Transverse colon (tissue), 4 donors: Measurements from ENCODE around the gene ZBTB4. TPM values are rescaled to one million over a fixed set of nuclear protein-coding genes. Genes with fewer than 3 reads are reported as not detected.

Source experiments
- DNase-seq: peaks from one replicate; pipeline ENCODE4 v3.0.0-alpha.2; 2019
- H3K27ac ChIP-seq, 4 donors: fragments of 200-600 bp; sonication (generic); 2 replicates each; pipeline ENCODE4 v1.5.1; 2016 to 2018; ENCODE audit warnings: inconsistent platforms in 4 of 4
- H3K27me3 ChIP-seq: fragments of 200-600 bp; sonication (generic); 2 replicates; pipeline ENCODE4 v1.5.1; 2017; ENCODE audit warnings: inconsistent platforms
- H3K36me3 ChIP-seq, 4 donors: fragments of 200-600 bp; sonication (generic); 2 replicates each; pipeline ENCODE4 v1.5.1; 2017 to 2019; ENCODE audit warnings: inconsistent platforms in 4 of 4
- H3K4me1 ChIP-seq, 4 donors: fragments of 200-600 bp; sonication (generic); 2 replicates each; pipeline ENCODE4 v1.5.1; 2017 to 2020; ENCODE audit warnings: inconsistent platforms in 4 of 4
- H3K4me3 ChIP-seq, 4 donors: fragments of 200-600 bp; sonication (generic); 1 replicate in 1 of 4; 2 replicates in 3 of 4; pipeline versions ENCODE4 v1.5.1 to v1.6.1; 2017 to 2019; ENCODE audit warnings: inconsistent platforms in 4 of 4
- H3K9me3 ChIP-seq, 2 donors: fragments of 200-600 bp; sonication (generic); 2 replicates each; pipeline ENCODE4 v1.5.1; 2017 to 2019; ENCODE audit warnings: inconsistent platforms in 2 of 2
- CTCF ChIP-seq, 5 experiments: fragments of 200-600 bp in 3 of 5; fragments of 450-650 bp in 2 of 5; sonication (generic) in 3 of 5; IDR thresholded peaks; 1 replicate in 2 of 5; 2 replicates in 3 of 5; pipeline ENCODE4 v1.5.1; 2016 to 2017; ENCODE audit warnings: antibody characterized with exemption in 5 of 5, inconsistent platforms in 3 of 5, mild to moderate bottlenecking in 2 of 5, moderate library complexity in 1 of 5
- EP300 ChIP-seq: sonication (generic); formaldehyde crosslinking; IDR thresholded peaks from one replicate; pipeline ENCODE4 v1.6.1; 2017; ENCODE audit warnings: antibody characterized with exemption, low read depth
- POLR2A ChIP-seq: fragments of 450-650 bp; IDR thresholded peaks from one replicate; pipeline ENCODE4 v1.6.1; 2016; ENCODE audit warnings: antibody characterized with exemption, mild to moderate bottlenecking, moderate library complexity
- POLR2AphosphoS5 ChIP-seq, 3 donors: sonication (generic); formaldehyde crosslinking; IDR thresholded peaks; one replicate each; pipeline ENCODE4 v1.6.1; 2016; ENCODE audit warnings: antibody characterized with exemption in 3 of 3
- WGBS, 2 donors: methylation state at CpG; one replicate each; pipeline ENCODE4 v1.1.5; 2018; ENCODE audit warnings: low coverage in 1 of 2; 5-methylcytosine and 5-hydroxymethylcytosine counted together
- in situ Hi-C, 4 donors: fragments of 200-750 bp; cut with MboI; loops; one replicate each; pipeline versions ENCODE4 v1.15.0 to v1.15.1; 2017; ENCODE audit warnings: low sequenced_read_pairs in 3 of 4, low pct_ligation_motif_present in 1 of 4, low pct_unique_long_range_greater_than_20kb in 1 of 4
- intact Hi-C: fragments of 100-400 bp; cut with DNase I; formaldehyde crosslinking; loops from one replicate; pipeline ENCODE4 v1.15.1; 2023; ENCODE audit warnings: low total_unique reads
- total RNA-seq, 4 donors: library from RNA; depleted of rRNA; stranded (reverse); fragments of >200 nt; gene quantifications; one replicate each; pipeline ENCODE4 v1.1.0, GENCODE V29; 2016

Gene ZBTB4
- total RNA-seq, 4 donors from 2014 or later, result 18.3 to 48.6 (median 23.2) TPM

GRCh38 chr17:7415784-7416183, 63.6 kb downstream of the ZBTB4 start:
- intact Hi-C loops, result no loop called here
- Histone ChIP-seq H3K27ac (no peak overlapping the region), H3K27me3 (no peaks in the 10 kb centered on the region), H3K9me3 (no peaks in the 10 kb centered on the region), H3K4me1 (no peaks in the 10 kb centered on the region), H3K4me3 (no peak overlapping the region), H3K36me3 (no peaks in the 10 kb centered on the region)
- in situ Hi-C loops, result no loop called here
- WGBS, 2 donors, result 83 to 93% methylated on average over 3 to 23 of the region's 23 CpGs
- no peak for DNase-seq
- TF ChIP-seq CTCF (IDR thresholded peaks at IDR 0.05), result no peak
- TF ChIP-seq POLR2AphosphoS5 (IDR thresholded peaks at IDR 0.05), result no peak
- no peak for TF ChIP-seq EP300
- no peak for TF ChIP-seq POLR2A

- no peaks in the 10 kb centered on the region for H3K27me3 ChIP-seq
- 86% methylated on average over 14 of the region's 14 CpGs; no CpG with 5 or more reads in 1 of the 2 donors for WGBS, 2 donors
- intact Hi-C loops, result no loop called here
These were observed 64.6 kb downstream of the ZBTB4 start for GRCh38 chr17:7414837-7415236.

GRCh38 chr17:7413346-7413985, 66.0 kb downstream of the ZBTB4 start:
- in situ Hi-C loops (no loop called here), intact Hi-C loops (no loop called here)
- no peaks in the 10 kb centered on the region for H3K36me3 ChIP-seq
- H3K9me3 ChIP-seq, result no peaks in the 10 kb centered on the region
- H3K27ac ChIP-seq, result no peak overlapping the region
- no peaks in the 10 kb centered on the region for H3K4me1 ChIP-seq
- no peak for TF ChIP-seq POLR2AphosphoS5 (IDR thresholded peaks at IDR 0.05)
- DNase-seq, result no peak
- 20 to 60% methylated on average over 1 to 5 of the region's 6 CpGs for WGBS, 2 donors
- no peak overlapping the region for H3K4me3 ChIP-seq
- H3K27me3 ChIP-seq, result no peaks in the 10 kb centered on the region

More at GRCh38 chr17:7414837-7415236, 64.6 kb downstream of the ZBTB4 start:
- DNase-seq, result no peak
- H3K36me3 ChIP-seq, result no peaks in the 10 kb centered on the region
- H3K27ac ChIP-seq, result no peak overlapping the region
- H3K9me3 ChIP-seq, result no peaks in the 10 kb centered on the region
- in situ Hi-C loops, result no loop called here
- H3K4me3 ChIP-seq, result no peak overlapping the region
- TF ChIP-seq CTCF (IDR thresholded peaks at IDR 0.05), result no peak
- no peak for TF ChIP-seq POLR2A
- TF ChIP-seq EP300, result no peak
- no peak for TF ChIP-seq POLR2AphosphoS5 (IDR thresholded peaks at IDR 0.05)
- no peaks in the 10 kb centered on the region for H3K4me1 ChIP-seq

GRCh38 chr17:7411427-7411750, 68.0 kb downstream of the ZBTB4 start:
- Histone ChIP-seq H3K27me3 (peaks cover under 1% of the 10 kb centered on the region), H3K9me3 (no peaks in the 10 kb centered on the region), H3K4me3 (no peak overlapping the region), H3K36me3 (no peaks in the 10 kb centered on the region), H3K4me1 (peaks cover 0 to 4% (median 0%) of the 10 kb centered on the region in 4 donors), H3K27ac (no peak overlapping the region)
- no peak for TF ChIP-seq POLR2AphosphoS5 (IDR thresholded peaks at IDR 0.05)
- no peak for TF ChIP-seq EP300
- no peak for TF ChIP-seq POLR2A
- no peak for TF ChIP-seq CTCF (IDR thresholded peaks at IDR 0.05)
- WGBS, 2 donors, result 92% methylated on average over 8 of the region's 8 CpGs; no CpG with 5 or more reads in 1 of the 2 donors
- no peak for DNase-seq
- intact Hi-C loops (no loop called here), in situ Hi-C loops (no loop called here)
